Chondrocyte (in vitro differentiated cells): Measurements from ENCODE around the gene PPP1R14B. TPM values are rescaled to one million over a fixed set of nuclear protein-coding genes. Genes with fewer than 3 reads are reported as not detected.

Experiments
- DNase-seq: peaks from one replicate; pipeline ENCODE4 v3.0.0; 2021; ENCODE audit warnings: mixed read lengths, low spot score
- H3K27ac Mint-ChIP-seq: one replicate; pipeline ENCODE4 v1.8.0; 2021; ENCODE audit warnings: mild to moderate bottlenecking, moderate library complexity, mixed read lengths; ENCODE audit not compliant: unreplicated experiment
- H3K27me3 Mint-ChIP-seq: 2 replicates; pipeline ENCODE4 v1.8.0; 2021; ENCODE audit warnings: low read depth, mixed read lengths
- H3K36me3 Mint-ChIP-seq: 2 replicates; pipeline ENCODE4 v1.8.0; 2021; ENCODE audit warnings: low read depth, mixed read lengths
- H3K4me1 Mint-ChIP-seq: 2 replicates; pipeline ENCODE4 v1.8.0; 2021; ENCODE audit warnings: low read depth, mild to moderate bottlenecking, mixed read lengths
- H3K4me3 Mint-ChIP-seq: one replicate; pipeline ENCODE4 v1.8.0; 2021; ENCODE audit warnings: mild to moderate bottlenecking, moderate library complexity, mixed read lengths; ENCODE audit not compliant: unreplicated experiment
- H3K9me3 Mint-ChIP-seq: 2 replicates; pipeline ENCODE4 v1.8.0; 2021; ENCODE audit warnings: low read depth, mixed read lengths
- total RNA-seq: library from RNA; stranded (reverse); gene quantifications from 3 replicates; pipeline ENCODE4 v1.2.1, GENCODE V29; 2021
- TF ChIP-seq, protein P1 (sequence below): fragments of 200-600 bp; sonication (generic); IDR thresholded peaks from 2 replicates; pipeline ENCODE4 v1.5.0; 2021; ENCODE audit warnings: antibody characterized with exemption, mild to moderate bottlenecking, moderate library complexity

The PPP1R14B gene
- total RNA-seq, 1 donor from 2014 or later = 322 TPM

DNA sequence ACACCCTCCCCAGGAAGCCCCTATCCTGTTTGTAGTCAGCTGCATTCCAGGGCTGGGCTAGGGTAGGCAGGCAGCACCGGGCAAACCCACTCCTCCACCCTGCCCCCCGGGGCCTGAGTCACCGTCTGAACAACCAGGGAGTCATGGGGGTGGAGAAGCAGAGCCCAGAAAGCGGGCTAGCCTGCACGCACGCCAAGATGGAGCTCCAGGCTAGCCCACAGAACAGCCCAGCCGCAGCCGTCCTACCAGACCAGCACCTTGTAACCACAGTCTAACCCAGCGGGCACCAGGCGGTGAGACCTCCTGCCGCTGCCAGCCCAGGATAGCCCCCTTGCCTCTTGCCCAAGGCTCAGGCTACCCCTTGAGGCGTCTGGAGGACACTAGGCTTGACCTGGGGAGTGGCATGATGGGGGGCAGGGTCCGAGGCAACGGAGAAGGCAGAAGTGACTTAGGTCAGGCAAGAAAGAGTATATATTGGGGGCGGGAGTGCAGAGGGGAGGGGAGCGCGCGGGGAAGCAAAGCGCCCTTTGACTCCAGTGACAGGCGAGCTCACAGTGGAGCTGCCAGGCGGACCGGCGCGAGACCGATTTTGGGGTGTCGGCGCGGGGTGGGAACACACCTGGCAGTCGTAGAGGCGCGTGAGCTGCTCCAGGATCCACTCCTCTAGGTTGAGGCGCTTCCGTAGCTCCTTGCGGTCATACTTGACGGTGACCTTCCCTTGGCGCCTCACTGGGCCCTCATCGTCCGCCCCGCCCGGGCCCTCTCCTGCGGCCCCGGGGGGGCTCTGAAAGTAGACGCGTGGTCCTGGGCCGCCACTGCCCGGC lies 734 bp downstream of the PPP1R14B start:
- H3K4me1 Mint-ChIP-seq = peaks cover 37% of the 10 kb centered on the region
- no peak for DNase-seq

DNA sequence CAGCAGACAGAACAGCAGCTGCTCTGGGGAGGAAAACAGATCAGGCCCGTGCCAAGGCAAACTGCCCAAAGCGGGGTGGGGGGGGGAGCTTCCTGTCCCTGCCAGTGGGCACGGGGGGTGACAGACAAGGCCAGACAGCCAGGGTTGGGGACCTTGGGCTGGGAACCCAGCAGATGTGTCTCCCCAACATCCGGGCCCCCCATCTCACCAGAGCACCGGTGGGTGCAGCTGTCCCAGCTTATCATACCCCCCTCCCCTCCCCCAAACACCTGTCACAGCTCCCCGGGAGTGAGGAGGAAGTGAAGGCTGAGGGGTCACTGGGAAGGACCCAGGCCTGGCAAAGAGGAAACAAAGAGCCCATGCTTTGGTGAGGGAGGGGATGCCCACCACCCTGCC lies 1.3 kb downstream of the PPP1R14B start:
- Mint-ChIP-seq H3K27ac (peak overlapping the region; percentile 97), H3K36me3 (peaks cover 4% of the 10 kb centered on the region)
- TF ChIP-seq, protein P1, sequence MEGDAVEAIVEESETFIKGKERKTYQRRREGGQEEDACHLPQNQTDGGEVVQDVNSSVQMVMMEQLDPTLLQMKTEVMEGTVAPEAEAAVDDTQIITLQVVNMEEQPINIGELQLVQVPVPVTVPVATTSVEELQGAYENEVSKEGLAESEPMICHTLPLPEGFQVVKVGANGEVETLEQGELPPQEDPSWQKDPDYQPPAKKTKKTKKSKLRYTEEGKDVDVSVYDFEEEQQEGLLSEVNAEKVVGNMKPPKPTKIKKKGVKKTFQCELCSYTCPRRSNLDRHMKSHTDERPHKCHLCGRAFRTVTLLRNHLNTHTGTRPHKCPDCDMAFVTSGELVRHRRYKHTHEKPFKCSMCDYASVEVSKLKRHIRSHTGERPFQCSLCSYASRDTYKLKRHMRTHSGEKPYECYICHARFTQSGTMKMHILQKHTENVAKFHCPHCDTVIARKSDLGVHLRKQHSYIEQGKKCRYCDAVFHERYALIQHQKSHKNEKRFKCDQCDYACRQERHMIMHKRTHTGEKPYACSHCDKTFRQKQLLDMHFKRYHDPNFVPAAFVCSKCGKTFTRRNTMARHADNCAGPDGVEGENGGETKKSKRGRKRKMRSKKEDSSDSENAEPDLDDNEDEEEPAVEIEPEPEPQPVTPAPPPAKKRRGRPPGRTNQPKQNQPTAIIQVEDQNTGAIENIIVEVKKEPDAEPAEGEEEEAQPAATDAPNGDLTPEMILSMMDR = no peak

More for the DNA sequence above, 734 bp downstream of the PPP1R14B start:
- TF ChIP-seq, protein P1 = peak; percentile 9
- H3K36me3 Mint-ChIP-seq = peaks cover 4% of the 10 kb centered on the region
- H3K27me3 Mint-ChIP-seq = no peaks in the 10 kb centered on the region
- H3K4me3 Mint-ChIP-seq = peak overlapping the region; percentile 89
- H3K27ac Mint-ChIP-seq = peak overlapping the region; percentile 97
- no peaks in the 10 kb centered on the region for H3K9me3 Mint-ChIP-seq

DNA sequence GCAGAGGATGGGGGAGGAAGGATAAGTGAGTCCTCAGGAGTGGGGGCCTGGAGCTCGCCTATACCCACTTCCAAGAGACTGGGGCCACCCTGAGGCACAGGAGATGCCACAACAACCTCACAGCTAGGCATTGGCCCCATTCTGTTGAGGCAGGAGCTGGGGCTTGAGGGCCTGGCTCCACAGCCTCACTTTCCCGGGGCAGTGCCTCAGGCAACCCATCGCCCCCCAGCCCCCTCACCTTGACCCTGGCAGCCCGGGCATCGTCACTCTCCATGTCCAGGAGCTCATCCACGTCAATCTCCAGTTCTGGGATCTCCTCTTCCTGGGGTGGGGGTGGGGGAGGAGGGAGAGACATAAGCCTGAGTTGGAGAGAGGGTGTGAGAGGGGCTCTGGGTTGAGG lies 1.8 kb downstream of the PPP1R14B start:
- H3K36me3 Mint-ChIP-seq = peaks cover 4% of the 10 kb centered on the region
- no peak for DNase-seq
- H3K9me3 Mint-ChIP-seq = no peaks in the 10 kb centered on the region
- H3K27me3 Mint-ChIP-seq = no peaks in the 10 kb centered on the region
- peak overlapping the region; percentile 97 for H3K27ac Mint-ChIP-seq
- peak overlapping the region; percentile 89 for H3K4me3 Mint-ChIP-seq
- H3K4me1 Mint-ChIP-seq = peaks cover 41% of the 10 kb centered on the region
- TF ChIP-seq, protein P1 = no peak

More for the DNA sequence above, 1.3 kb downstream of the PPP1R14B start:
- Mint-ChIP-seq H3K9me3 (no peaks in the 10 kb centered on the region), H3K4me1 (peaks cover 36% of the 10 kb centered on the region), H3K27me3 (no peaks in the 10 kb centered on the region), H3K4me3 (peak overlapping the region; percentile 89)
- DNase-seq = no peak

DNA sequence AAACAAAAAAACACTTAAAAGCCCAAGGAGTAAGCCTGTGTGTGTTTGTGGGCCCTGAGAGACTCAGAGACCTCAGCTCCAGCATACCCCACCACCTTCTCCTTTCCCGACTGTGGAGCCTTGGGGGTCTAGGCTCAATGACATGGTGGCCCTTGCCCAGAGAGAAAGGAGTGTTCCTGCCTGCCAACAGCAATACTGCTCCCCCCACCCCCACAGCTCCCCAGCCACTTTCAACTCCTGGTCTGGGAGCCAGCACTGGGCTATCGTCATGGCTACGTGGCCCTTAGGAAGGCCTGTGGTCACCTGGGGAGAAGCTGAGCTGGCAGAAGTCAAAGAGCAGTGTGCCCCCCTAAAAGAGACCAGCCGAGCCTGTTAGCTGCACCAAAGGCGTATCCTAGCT lies 2.6 kb downstream of the PPP1R14B start:
- no peak for DNase-seq

DNA sequence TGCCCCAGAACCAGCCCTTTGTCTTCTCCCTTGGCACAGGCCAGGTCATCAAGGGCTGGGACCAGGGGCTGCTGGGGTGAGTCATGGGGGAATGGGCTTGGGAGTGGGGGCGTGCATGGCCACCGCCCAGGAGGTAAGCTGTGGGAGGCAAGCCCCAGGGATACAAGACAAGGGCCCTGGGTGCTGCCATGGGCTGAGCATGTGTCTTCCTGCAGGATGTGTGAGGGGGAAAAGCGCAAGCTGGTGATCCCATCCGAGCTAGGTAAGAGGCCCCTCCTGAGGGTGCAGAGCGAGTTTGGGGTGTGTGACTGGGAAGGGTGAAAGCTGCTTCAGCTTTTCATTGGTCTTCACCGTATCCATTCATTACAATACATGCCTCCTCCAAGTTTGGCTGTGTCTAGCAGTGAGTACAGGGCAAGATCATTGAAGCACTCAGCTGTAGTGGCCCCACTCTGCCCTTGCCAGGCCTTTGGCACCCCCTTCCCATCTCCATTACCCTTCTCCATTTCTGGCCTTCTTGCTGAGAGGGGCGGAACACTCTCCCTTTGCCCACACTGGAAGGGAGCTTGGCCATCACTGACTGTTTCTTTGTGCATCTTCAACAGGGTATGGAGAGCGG lies 3.4 kb downstream of the PPP1R14B start:
- Mint-ChIP-seq H3K27ac (peak overlapping the region; percentile 66), H3K9me3 (no peaks in the 10 kb centered on the region)
- no peak for DNase-seq

More for the DNA sequence above, 2.6 kb downstream of the PPP1R14B start:
- Mint-ChIP-seq H3K4me1 (peaks cover 44% of the 10 kb centered on the region), H3K4me3 (peak overlapping the region; percentile 89), H3K9me3 (no peaks in the 10 kb centered on the region), H3K27ac (peak overlapping the region; percentile 66), H3K27me3 (no peaks in the 10 kb centered on the region), H3K36me3 (peaks cover 4% of the 10 kb centered on the region)
- TF ChIP-seq, protein P1 = no peak

More for the DNA sequence above, 3.4 kb downstream of the PPP1R14B start:
- TF ChIP-seq, protein P1 = no peak
- H3K4me3 Mint-ChIP-seq = peak overlapping the region; percentile 39
- peaks cover 5% of the 10 kb centered on the region for H3K36me3 Mint-ChIP-seq
- peaks cover 44% of the 10 kb centered on the region for H3K4me1 Mint-ChIP-seq
- H3K27me3 Mint-ChIP-seq = no peaks in the 10 kb centered on the region
